Mucosa of gallbladder (tissue), 1 donor: ENCODE data around the gene PRM2. TPM values are rescaled to one million over a fixed set of nuclear protein-coding genes. Genes with fewer than 3 reads are reported as not detected.

Source experiments
- DNase-seq: peaks from one replicate; pipeline ENCODE4 v3.0.0-alpha.2; 2020; ENCODE audit warnings: low spot score
- total RNA-seq: library from RNA; stranded (reverse); gene quantifications from one replicate; pipeline ENCODE4 v1.2.1, GENCODE V29; 2021
- donor health status: DM: no; HTN: no; CAD: no.

PRM2 gene
- total RNA-seq, 1 donor from 2014 or later, result not detected

DNA sequence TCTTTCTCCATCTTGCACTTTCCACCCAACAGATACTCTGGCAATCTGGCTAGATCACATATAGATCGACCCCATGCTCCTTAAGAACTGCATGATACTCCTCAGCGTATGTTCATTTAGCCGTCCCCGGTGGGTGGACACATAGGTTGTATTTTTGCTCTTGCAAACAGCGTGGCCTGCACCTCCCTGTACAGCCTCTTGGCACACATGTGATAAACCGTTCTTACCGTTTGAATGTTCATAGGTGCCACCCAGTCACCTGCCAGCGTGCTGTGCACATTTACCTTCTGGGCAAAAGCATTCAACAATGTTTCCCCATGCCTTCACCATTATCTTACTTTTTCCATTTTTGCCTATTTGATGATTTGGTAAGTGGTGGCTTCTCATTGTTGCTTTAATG is 13.4 kb downstream of the PRM2 start:
- no peak for DNase-seq

DNA sequence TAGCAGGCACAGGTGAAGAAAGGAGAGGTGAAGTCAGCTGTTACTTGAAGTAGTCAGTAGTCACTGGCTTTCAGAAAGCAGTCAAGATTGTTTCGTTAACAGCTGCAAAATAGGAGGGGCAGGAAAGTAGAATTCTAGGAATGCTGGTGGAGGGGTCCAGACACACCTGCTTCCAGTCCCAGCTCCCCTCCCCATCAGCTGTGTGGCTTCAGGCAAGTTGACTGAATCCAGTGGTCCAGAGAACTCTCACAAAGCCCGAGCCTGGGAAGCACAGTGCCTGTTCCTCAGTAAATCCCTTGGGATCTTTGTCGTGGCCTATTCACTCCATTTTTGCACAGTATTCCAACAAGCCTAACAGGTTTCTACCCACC is 15.7 kb downstream of the PRM2 start:
- no peak for DNase-seq

DNA sequence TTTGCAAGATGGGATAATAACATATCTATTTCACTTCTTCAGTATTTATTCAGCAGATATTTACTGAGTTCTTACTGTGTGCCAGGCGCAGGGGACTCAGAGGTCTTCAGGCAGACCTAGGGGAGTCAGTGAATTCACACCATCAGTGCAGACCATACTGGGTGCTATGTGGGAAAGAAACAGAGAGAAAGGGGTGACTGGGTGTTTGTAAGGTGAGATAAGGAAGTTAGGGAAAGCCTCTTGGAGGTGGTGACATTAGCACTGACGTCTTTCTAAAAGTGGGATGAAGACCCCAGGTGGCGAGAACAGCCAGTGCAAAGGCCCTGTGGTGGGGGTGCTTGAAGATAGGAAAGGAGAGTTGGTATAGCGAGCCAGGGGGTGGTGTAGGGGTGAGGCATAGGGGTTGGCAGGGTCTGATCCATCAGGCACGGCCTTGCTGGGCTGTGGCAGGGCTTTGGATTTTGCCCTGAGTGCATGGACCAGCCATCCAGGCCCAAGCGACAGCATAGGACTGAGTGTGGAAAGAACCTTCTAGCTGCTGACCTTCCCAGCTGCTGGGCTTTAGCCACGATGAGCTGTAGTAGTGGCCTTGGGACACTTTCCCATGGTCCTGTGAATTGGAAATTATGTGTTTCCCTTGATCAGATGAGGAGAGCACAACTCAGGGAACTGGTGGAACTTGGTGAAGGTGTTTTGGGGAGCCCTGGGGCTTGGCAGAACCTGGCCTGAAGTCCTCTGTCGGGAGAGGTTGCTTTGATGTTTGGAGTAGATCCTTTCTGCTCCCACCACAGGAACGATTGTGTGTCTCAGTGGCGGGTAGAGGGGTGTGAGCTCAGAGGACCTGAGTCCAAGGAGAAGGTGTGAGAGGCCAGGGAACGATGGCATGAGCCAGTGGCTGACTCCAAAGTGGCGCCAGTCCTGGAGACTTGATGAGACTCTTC is 16.4 kb downstream of the PRM2 start:
- no peak for DNase-seq

- no peak for DNase-seq
Observed at GRCh38 chr16:11258553-11259492, 17.5 kb downstream of the PRM2 start.

GRCh38 chr16:11257131-11257938 is 18.9 kb downstream of the PRM2 start:
- DNase-seq, result peak; percentile 80

GRCh38 chr16:11256661-11257130 is 19.6 kb downstream of the PRM2 start:
- peak; percentile 37 for DNase-seq

DNA sequence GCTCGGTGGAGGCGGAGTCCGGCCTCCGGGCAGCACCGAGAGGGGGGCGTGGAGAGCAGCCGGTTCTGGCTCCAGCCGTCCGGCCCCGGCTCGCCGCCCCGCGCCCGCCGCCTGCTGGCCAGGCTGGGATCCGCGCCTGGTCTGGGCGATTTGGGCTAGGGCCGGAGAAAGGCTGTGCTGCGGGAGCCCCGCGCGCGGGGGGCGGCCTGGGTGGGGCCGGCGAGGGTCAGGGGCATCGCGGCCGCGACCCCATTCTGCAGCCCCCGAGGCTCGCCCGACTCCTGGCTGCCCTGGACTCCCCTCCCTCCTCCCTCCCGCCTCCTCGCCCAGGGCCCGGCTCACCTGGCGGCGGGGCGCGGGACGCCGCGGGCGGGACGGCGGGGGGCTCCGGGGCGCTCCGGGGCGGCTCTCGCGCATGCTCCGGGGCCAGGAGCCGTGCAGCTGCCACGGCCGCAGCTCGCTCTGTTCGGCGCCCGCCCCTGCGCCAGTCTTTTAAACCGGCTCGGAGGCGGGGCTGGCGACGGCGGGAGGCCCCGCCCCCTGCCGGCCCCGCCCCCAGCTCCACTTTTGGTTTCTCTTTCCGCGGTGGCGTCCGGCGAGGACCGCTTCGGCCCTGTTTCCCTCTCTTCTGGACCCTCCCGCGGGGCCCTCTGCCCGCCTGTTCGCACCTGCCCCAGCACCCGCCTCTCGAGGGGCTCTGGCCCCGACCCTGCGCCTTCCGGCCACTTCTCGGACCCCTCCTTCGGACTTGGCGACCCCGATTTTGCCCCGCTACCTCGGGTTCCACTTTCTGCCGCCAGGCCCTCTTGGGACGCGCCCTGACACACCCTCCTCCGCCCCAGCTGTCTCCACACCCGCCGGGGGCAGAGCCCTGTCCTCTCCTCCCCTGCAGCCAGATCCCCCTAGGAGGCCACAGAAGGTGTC is 20.3 kb downstream of the PRM2 start, which contains the start of gene SOCS1:
Gene SOCS1 (minus strand): TSS at position 468 of the 924 bp plus-strand sequence. CDS start 726 bp downstream, outside the sequence.
- DNase-seq, result peak; percentile 89

DNA sequence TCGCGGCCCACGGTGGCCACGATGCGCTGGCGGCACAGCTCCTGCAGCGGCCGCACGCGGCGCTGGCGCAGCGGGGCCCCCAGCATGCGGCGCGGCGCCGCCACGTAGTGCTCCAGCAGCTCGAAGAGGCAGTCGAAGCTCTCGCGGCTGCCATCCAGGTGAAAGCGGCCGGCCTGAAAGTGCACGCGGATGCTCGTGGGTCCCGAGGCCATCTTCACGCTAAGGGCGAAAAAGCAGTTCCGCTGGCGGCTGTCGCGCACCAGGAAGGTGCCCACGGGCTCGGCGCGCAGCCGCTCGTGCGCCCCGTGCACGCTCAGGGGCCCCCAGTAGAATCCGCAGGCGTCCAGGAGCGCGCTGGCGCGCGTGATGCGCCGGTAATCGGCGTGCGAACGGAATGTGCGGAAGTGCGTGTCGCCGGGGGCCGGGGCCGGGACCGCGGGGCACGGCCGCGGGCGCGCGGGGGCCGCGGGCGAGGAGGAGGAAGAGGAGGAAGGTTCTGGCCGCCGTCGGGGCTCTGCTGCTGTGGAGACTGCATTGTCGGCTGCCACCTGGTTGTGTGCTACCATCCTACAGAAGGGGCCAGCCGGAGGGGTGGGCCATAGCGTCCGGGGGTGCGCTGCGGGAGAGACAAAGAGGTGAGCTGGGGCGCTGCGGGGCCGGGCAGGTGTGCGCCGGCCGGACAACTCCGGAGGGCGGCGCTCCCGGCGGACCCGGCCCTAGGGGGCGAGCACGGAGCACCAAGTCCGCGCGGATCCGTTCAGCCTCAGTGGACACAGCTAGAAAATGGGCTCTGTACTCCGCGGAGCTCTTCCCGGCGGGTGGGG is 21.2 kb downstream of the PRM2 start:
- DNase-seq, result peak; percentile 38

- no peak for DNase-seq
Observed at GRCh38 chr16:11253995-11254912, 22.0 kb downstream of the PRM2 start.

- DNase-seq, result no peak
Observed at GRCh38 chr16:11253009-11253994, 23.0 kb downstream of the PRM2 start.

DNA sequence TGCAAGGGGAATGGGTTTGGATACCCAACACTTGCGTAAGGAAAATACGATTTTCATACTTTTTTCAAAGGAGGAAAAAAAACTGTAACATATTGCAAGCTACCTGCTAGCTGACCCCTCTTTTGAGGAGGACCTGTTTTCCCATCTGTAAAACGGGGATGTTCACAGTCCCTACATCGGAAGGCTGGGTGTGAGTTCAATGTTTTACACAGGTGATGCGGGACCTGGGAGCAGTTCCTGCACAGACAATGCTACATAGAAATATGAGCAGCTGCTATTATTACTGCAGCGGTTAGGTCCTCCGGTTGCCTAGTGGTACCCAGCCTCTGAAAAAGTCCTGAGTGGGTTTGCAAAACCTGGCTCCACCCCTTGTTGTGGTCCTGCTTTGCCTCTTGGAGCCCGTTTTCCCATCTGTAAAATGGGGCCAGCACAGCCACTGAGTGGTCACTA is 23.8 kb downstream of the PRM2 start:
- no peak for DNase-seq

DNA sequence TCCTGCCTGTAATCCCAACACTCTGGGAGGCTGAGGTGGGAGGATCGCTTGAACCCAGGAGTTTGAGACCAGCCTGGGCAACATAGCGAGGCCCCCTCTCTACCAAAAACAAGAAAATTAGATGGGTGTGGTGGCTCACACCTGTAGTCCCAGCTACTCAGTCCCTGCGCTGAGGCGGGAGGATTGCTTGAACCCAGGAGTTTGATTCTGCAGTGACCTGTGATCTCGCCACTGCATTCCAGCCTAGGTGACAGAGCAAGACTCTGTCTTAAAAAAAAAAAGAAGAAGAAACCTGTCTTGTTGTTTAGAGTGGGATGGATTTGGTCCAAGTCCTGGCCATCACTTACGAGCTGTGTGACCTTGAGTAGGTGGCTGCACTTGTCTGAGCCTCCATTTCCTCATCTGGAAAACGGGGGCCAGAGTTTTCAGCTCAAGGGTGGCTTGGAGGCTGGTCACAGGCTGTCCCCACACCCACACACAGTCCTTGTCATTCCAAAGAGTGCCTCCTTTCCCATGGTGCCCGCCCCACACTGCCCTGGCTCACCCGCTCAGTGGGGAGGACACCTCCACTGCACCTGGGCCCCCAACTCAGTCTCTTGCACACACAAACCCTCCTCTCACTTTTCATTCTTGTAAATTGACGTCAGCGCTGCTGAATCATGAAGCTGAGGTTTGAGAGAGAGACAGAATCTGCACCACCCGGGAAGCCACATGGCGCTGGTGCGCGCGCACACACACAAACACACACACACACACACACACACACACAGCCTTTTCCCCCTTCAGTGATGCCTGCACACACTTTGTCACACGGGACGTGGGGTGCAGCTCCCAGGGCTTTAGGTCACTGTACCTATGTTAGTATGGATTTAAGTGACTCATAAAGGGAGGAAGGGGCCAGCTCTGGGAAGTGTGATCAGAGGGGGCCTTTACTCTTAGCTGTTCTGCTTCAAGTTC is 24.5 kb downstream of the PRM2 start:
- peak; percentile 30 for DNase-seq

GRCh38 chr16:11250786-11251524 is 25.3 kb downstream of the PRM2 start:
- DNase-seq, result no peak

- no peak for DNase-seq
Observed at GRCh38 chr16:11250091-11250785, 26.0 kb downstream of the PRM2 start.
